Ovary (tissue), 3 donors: ENCODE measurements around the gene OBSCN.

Source experiments
- CTCF ChIP-seq, 3 donors: fragments of 450-650 bp in 2 of 3; fragments of 200-600 bp in 1 of 3; IDR thresholded peaks; one replicate each; pipeline versions ENCODE4 v1.5.1 to v1.8.0; 2016 to 2022; ENCODE audit warnings: antibody characterized with exemption in 3 of 3, mild to moderate bottlenecking in 1 of 3
- POLR2A ChIP-seq: fragments of 450-650 bp; IDR thresholded peaks from one replicate; pipeline ENCODE4 v1.6.1; 2017; ENCODE audit warnings: antibody characterized with exemption, mild to moderate bottlenecking, moderate library complexity
- donor health status: DM: no; HTN: no; CAD: no.

- no peak for TF ChIP-seq CTCF (IDR thresholded peaks at IDR 0.05)
- TF ChIP-seq POLR2A = no peak
Observed at GRCh38 chr1:228394571-228395394, 186.9 kb downstream of the OBSCN start.
